IPS DF 6.9 (cell line): ENCODE results near the gene LIMS4.
"Not testable (repeated sequence)": the region's sequence is repeated elsewhere in the genome, so short reads cannot be mapped to it uniquely, and the experiment has no call there.

ENCODE experiments used
- DNase-seq: peaks from one replicate; pipeline ENCODE4 v3.0.0-alpha.2; 2013; ENCODE audit warnings: low read depth, low spot score
- H3K27ac ChIP-seq: one replicate; pipeline ENCODE4 v1.5.1; 2013; ENCODE audit warnings: low read length, control low read depth
- H3K27me3 ChIP-seq: 2 replicates; pipeline ENCODE4 v1.6.1; 2013; ENCODE audit warnings: mild to moderate bottlenecking, low read length; ENCODE audit not compliant: control insufficient read depth, insufficient read depth
- H3K36me3 ChIP-seq: 2 replicates; pipeline ENCODE4 v1.6.1; 2013; ENCODE audit warnings: low read length; ENCODE audit not compliant: control insufficient read depth, insufficient read depth
- H3K4me1 ChIP-seq: 2 replicates; pipeline ENCODE4 v1.6.1; 2013; ENCODE audit warnings: low read length; ENCODE audit not compliant: control insufficient read depth, insufficient read depth
- H3K4me3 ChIP-seq: 2 replicates; pipeline ENCODE4 v1.5.1; 2013; ENCODE audit warnings: mild to moderate bottlenecking, low read length
- H3K9me3 ChIP-seq: 2 replicates; pipeline ENCODE4 v1.6.1; 2013; ENCODE audit warnings: low read length, inconsistent platforms; ENCODE audit not compliant: control insufficient read depth, insufficient read depth
- WGBS: extraction: QIAGEN DNeasy Blood & Tissue Kit; methylation state at CpG from one replicate; pipeline ENCODE4 v1.1.7; 2013; ENCODE audit warnings: mixed read lengths, missing lambda C conversion rate; ENCODE audit not compliant: insufficient read length, insufficient coverage; 5-methylcytosine and 5-hydroxymethylcytosine counted together

The LIMS4 gene

GRCh38 chr2:110472171-110473058 lies at the start of gene LIMS4:
Gene LIMS4, minus strand, starts transcription at chr2:110472816. Its CDS starts 38 bp downstream, at chr2:110472778.
- not testable (repeated sequence) for H3K4me3 ChIP-seq, H3K9me3 ChIP-seq, H3K4me1 ChIP-seq, H3K27ac ChIP-seq, DNase-seq, H3K27me3 ChIP-seq, H3K36me3 ChIP-seq
- no CpG with 5 or more reads among the region's 29 CpGs for WGBS

- not testable (repeated sequence) for H3K4me1 ChIP-seq, H3K27me3 ChIP-seq, H3K9me3 ChIP-seq, H3K27ac ChIP-seq, H3K4me3 ChIP-seq, H3K36me3 ChIP-seq, DNase-seq
- WGBS = no CpG with 5 or more reads among the region's 8 CpGs
Measured at GRCh38 chr2:110499755-110500377, 27.2 kb upstream of the LIMS4 start.

- H3K36me3 ChIP-seq, H3K27me3 ChIP-seq, H3K4me3 ChIP-seq, DNase-seq, H3K27ac ChIP-seq, H3K4me1 ChIP-seq, H3K9me3 ChIP-seq: not testable (repeated sequence)
- WGBS = no CpG with 5 or more reads among the region's 6 CpGs
Measured at GRCh38 chr2:110496027-110496426, 23.4 kb upstream of the LIMS4 start.

GRCh38 chr2:110494488-110494887 lies 21.9 kb upstream of the LIMS4 start:
- no CpG with 5 or more reads among the region's 3 CpGs for WGBS
- H3K9me3 ChIP-seq, H3K27ac ChIP-seq, H3K36me3 ChIP-seq, H3K4me3 ChIP-seq, DNase-seq, H3K27me3 ChIP-seq, H3K4me1 ChIP-seq: not testable (repeated sequence)

- not testable (repeated sequence) for H3K36me3 ChIP-seq, H3K9me3 ChIP-seq, H3K27me3 ChIP-seq, H3K4me3 ChIP-seq, H3K4me1 ChIP-seq, H3K27ac ChIP-seq, DNase-seq
- WGBS = no CpG with 5 or more reads among the region's 1 CpG
Measured at GRCh38 chr2:110488991-110489390, 16.4 kb upstream of the LIMS4 start.

- not testable (repeated sequence) for DNase-seq, H3K4me1 ChIP-seq, H3K27me3 ChIP-seq, H3K4me3 ChIP-seq, H3K27ac ChIP-seq, H3K9me3 ChIP-seq, H3K36me3 ChIP-seq
- no CpG with 5 or more reads among the region's 4 CpGs for WGBS
Measured at GRCh38 chr2:110482697-110483096, 10.1 kb upstream of the LIMS4 start.

- H3K27me3 ChIP-seq, H3K27ac ChIP-seq, H3K36me3 ChIP-seq, H3K4me1 ChIP-seq, H3K9me3 ChIP-seq, H3K4me3 ChIP-seq, DNase-seq: not testable (repeated sequence)
- no CpG with 5 or more reads among the region's 3 CpGs for WGBS
Measured at GRCh38 chr2:110481200-110481599, 8.6 kb upstream of the LIMS4 start.

- H3K9me3 ChIP-seq, DNase-seq, H3K27me3 ChIP-seq, H3K4me1 ChIP-seq, H3K27ac ChIP-seq, H3K36me3 ChIP-seq, H3K4me3 ChIP-seq: not testable (repeated sequence)
- no CpG with 5 or more reads among the region's 4 CpGs for WGBS
Measured at GRCh38 chr2:110480084-110480483, 7.5 kb upstream of the LIMS4 start.

GRCh38 chr2:110477370-110477769 lies 4.8 kb upstream of the LIMS4 start:
- H3K36me3 ChIP-seq, H3K27me3 ChIP-seq, DNase-seq, H3K4me3 ChIP-seq, H3K27ac ChIP-seq, H3K4me1 ChIP-seq, H3K9me3 ChIP-seq: not testable (repeated sequence)
- no CpG with 5 or more reads among the region's 7 CpGs for WGBS

GRCh38 chr2:110476952-110477351 lies 4.3 kb upstream of the LIMS4 start:
- H3K27ac ChIP-seq, H3K4me1 ChIP-seq, H3K36me3 ChIP-seq, H3K27me3 ChIP-seq, H3K9me3 ChIP-seq, DNase-seq, H3K4me3 ChIP-seq: not testable (repeated sequence)
- no CpG with 5 or more reads among the region's 6 CpGs for WGBS
